Stomach smooth muscle (tissue), 2 donors: ENCODE results near the gene ISM1.

Experiments
- H3K27ac ChIP-seq: one replicate; pipeline ENCODE4 v1.7.0; 2013; ENCODE audit warnings: mild to moderate bottlenecking, low read length, inconsistent platforms
- H3K27me3 ChIP-seq, 2 donors: one replicate each; pipeline ENCODE4 v1.7.0; 2013; ENCODE audit warnings: low read length in 2 of 2; ENCODE audit not compliant: insufficient read depth in 2 of 2, control insufficient read depth in 1 of 2
- H3K36me3 ChIP-seq, 2 donors: one replicate each; pipeline ENCODE4 v1.7.0; 2013; ENCODE audit warnings: low read length in 2 of 2; ENCODE audit not compliant: control insufficient read depth in 2 of 2, insufficient read depth in 2 of 2
- H3K4me1 ChIP-seq: one replicate; pipeline ENCODE4 v1.7.0; 2013; ENCODE audit warnings: low read length; ENCODE audit not compliant: control insufficient read depth, insufficient read depth
- H3K4me3 ChIP-seq, 2 donors: one replicate each; pipeline ENCODE4 v1.7.0; 2013; ENCODE audit warnings: low read length in 2 of 2
- H3K9ac ChIP-seq, 2 donors: one replicate each; pipeline ENCODE4 v1.7.0; 2013; ENCODE audit warnings: low read length in 2 of 2, mild to moderate bottlenecking in 1 of 2
- H3K9me3 ChIP-seq, 2 donors: one replicate each; pipeline ENCODE4 v1.7.0; 2013; ENCODE audit warnings: low read length in 2 of 2; ENCODE audit not compliant: control insufficient read depth in 2 of 2
- donor health status: healthy.
- donor health status: Pancreatic carcinoma.

Gene ISM1

GRCh38 chr20:13283869-13284829 is 63.1 kb downstream of the ISM1 start:
- H3K36me3 ChIP-seq, result peaks cover 7 to 10% of the 10 kb centered on the region in 2 donors
- no peak overlapping the region for H3K9ac ChIP-seq
- H3K27me3 ChIP-seq, result no peaks in the 10 kb centered on the region
- H3K4me3 ChIP-seq, result no peak overlapping the region
- no peaks in the 10 kb centered on the region for H3K9me3 ChIP-seq
- H3K27ac ChIP-seq, result no peak overlapping the region
- H3K4me1 ChIP-seq, result no peaks in the 10 kb centered on the region

DNA sequence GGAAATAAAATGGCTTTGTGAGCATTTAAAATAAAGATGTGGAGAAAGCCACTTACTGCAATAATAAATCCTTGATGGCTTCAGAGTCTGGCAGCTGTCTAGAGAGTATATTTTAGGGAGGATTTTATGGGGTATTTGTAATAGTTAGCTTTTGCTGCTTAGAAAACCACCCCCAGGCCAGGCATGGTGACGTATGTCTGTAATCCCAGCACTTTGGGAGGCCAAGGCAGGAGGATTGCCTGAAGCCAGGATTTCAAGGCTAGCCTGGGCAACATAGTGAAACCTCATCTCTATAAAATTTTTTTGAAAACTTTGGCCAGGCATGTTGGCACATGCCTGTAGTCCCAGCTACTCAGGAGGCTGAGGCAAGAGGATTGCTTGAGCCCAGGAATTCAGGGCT is 63.8 kb downstream of the ISM1 start:
- H3K9me3 ChIP-seq, result no peaks in the 10 kb centered on the region
- no peak overlapping the region for H3K27ac ChIP-seq
- peaks cover 8% of the 10 kb centered on the region in 2 donors for H3K36me3 ChIP-seq
- no peaks in the 10 kb centered on the region for H3K27me3 ChIP-seq
- no peaks in the 10 kb centered on the region for H3K4me1 ChIP-seq
- H3K4me3 ChIP-seq, result no peak overlapping the region
- no peak overlapping the region for H3K9ac ChIP-seq

GRCh38 chr20:13285408-13285807 is 64.3 kb downstream of the ISM1 start:
- Histone ChIP-seq H3K36me3 (peaks cover 9 to 11% of the 10 kb centered on the region in 2 donors), H3K9ac (no peak overlapping the region), H3K9me3 (no peaks in the 10 kb centered on the region), H3K27me3 (no peaks in the 10 kb centered on the region), H3K4me1 (no peaks in the 10 kb centered on the region), H3K27ac (no peak overlapping the region), H3K4me3 (no peak overlapping the region)

DNA sequence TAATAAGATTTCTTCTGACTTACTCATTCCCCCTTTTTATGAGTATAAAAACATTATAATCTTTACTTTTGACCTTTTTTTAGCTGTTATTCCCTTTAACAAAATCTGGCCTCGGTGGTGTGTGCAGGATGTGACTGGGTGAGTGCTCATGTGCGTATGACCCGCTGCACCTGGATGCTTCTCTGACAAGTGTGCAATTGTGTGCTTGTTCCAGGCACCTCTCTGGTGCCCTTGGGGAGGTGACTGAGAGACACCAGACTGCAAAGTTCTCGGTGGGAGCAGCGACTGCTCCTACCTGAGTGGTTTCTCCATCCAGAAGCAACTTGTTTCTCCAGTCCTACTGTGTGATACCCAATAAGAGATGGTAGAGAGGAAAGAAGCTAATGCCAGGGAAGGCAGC is 65.0 kb downstream of the ISM1 start:
- no peaks in the 10 kb centered on the region for H3K9me3 ChIP-seq
- H3K27ac ChIP-seq, result no peak overlapping the region
- H3K36me3 ChIP-seq, result peaks cover 8% of the 10 kb centered on the region in 2 donors
- H3K27me3 ChIP-seq, result no peaks in the 10 kb centered on the region
- no peak overlapping the region for H3K4me3 ChIP-seq
- no peak overlapping the region for H3K9ac ChIP-seq
- H3K4me1 ChIP-seq, result no peaks in the 10 kb centered on the region

GRCh38 chr20:13286607-13287006 is 65.5 kb downstream of the ISM1 start:
- H3K9me3 ChIP-seq, result no peaks in the 10 kb centered on the region
- no peak overlapping the region for H3K9ac ChIP-seq
- H3K27me3 ChIP-seq, result no peaks in the 10 kb centered on the region
- H3K4me3 ChIP-seq, result no peak overlapping the region
- no peaks in the 10 kb centered on the region for H3K4me1 ChIP-seq
- H3K36me3 ChIP-seq, result peaks cover 7 to 12% of the 10 kb centered on the region in 2 donors
- no peak overlapping the region for H3K27ac ChIP-seq

- Histone ChIP-seq H3K27me3 (no peaks in the 10 kb centered on the region), H3K4me3 (no peak overlapping the region), H3K9ac (no peak overlapping the region), H3K9me3 (no peaks in the 10 kb centered on the region), H3K4me1 (peaks cover 2% of the 10 kb centered on the region), H3K27ac (no peak overlapping the region), H3K36me3 (peaks cover 9% of the 10 kb centered on the region in 2 donors)
Observed at GRCh38 chr20:13288357-13288756, 67.3 kb downstream of the ISM1 start.

DNA sequence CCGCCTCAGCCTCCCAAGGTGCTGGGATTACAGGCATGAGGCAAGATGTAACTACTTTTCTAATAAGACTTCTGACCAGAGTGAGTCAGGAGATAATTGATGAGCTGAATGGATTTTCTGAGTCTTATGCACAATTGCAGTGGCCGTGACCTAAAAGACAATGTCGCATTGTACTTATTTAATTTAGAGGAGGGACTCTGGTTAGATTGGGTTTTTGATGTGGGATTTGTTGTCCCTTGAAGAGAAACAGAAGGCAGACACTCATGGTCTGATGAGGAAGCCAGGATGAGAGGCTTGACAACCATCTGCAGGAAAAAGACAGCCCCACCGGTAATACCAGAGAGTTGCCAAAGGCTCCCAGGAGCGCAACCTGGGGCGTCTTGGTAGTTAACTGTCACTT is 68.0 kb downstream of the ISM1 start:
- Histone ChIP-seq H3K27ac (no peak overlapping the region), H3K4me1 (peaks cover 2% of the 10 kb centered on the region), H3K27me3 (no peaks in the 10 kb centered on the region), H3K4me3 (no peak overlapping the region), H3K9me3 (no peaks in the 10 kb centered on the region), H3K36me3 (peaks cover 9 to 10% of the 10 kb centered on the region in 2 donors), H3K9ac (no peak overlapping the region)

GRCh38 chr20:13290724-13291123 is 69.7 kb downstream of the ISM1 start:
- Histone ChIP-seq H3K27me3 (no peaks in the 10 kb centered on the region), H3K4me1 (peaks cover 2% of the 10 kb centered on the region), H3K9ac (no peak overlapping the region), H3K4me3 (no peak overlapping the region), H3K9me3 (no peaks in the 10 kb centered on the region), H3K36me3 (peaks cover 11 to 14% of the 10 kb centered on the region in 2 donors), H3K27ac (no peak overlapping the region)

- Histone ChIP-seq H3K4me1 (peaks cover 2% of the 10 kb centered on the region), H3K9me3 (no peaks in the 10 kb centered on the region), H3K9ac (no peak overlapping the region), H3K27me3 (no peaks in the 10 kb centered on the region), H3K36me3 (peaks cover 11 to 14% of the 10 kb centered on the region in 2 donors), H3K4me3 (no peak overlapping the region), H3K27ac (no peak overlapping the region)
Observed at GRCh38 chr20:13291157-13291556, 70.1 kb downstream of the ISM1 start.

DNA sequence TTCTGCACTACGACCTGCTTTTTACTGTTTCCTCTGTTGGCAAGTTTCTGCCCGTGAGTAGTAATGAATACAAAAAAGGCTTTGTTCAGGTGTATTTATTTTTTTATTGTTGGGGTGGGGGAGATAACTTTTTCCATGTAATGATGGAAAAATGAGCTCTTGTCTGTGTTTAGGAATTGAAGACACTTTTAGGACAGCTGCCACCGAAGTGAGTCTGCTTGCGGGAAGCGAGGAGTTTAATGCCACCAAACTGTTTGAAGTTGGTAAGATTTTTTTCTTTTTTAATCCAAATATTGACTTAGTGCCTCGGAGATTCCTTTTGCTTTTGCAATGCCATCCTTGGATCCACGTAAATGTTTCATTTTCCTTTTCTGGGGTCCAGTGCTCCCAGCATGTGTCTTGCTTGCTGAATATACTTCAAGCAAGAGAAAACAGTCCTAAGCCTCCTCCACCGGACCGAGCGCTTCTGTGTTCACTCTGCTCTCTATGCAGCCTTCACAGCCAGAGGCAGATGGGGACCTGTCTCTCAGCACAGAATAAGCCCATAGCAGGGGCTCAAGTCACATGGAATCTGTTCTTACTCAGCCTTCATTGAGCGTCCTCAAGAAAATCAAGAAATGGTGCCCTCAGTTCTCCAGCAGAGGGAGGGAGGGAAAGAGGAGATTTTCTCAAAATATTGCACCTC is 71.3 kb downstream of the ISM1 start:
- no peaks in the 10 kb centered on the region for H3K9me3 ChIP-seq
- peaks cover 11 to 14% of the 10 kb centered on the region in 2 donors for H3K36me3 ChIP-seq
- no peaks in the 10 kb centered on the region for H3K27me3 ChIP-seq
- H3K4me1 ChIP-seq, result peaks cover 2% of the 10 kb centered on the region
- no peak overlapping the region for H3K4me3 ChIP-seq
- no peak overlapping the region for H3K27ac ChIP-seq
- no peak overlapping the region for H3K9ac ChIP-seq

DNA sequence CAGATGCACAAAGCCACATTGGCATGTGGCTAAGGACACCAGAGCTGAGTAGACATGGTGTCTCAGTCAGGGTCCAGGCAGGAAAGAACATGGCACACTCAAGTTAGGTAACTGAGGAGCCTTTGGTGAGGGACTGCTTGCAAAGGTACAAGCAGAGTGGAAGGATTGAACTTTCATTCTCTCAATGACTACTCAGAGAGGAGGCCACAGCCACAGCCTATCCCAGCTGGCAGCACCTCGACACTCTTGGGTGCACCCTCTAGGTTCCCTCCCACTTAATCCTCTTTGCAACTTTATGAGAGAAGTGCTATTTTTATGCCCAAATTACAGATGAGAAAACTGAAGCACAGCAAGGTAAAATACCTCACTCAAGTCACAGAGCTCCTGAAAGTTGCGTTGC is 73.4 kb downstream of the ISM1 start:
- Histone ChIP-seq H3K27ac (no peak overlapping the region), H3K4me3 (no peak overlapping the region), H3K36me3 (peaks cover 12 to 14% of the 10 kb centered on the region in 2 donors), H3K9ac (no peak overlapping the region), H3K9me3 (no peaks in the 10 kb centered on the region), H3K4me1 (peaks cover 2% of the 10 kb centered on the region), H3K27me3 (no peaks in the 10 kb centered on the region)
